Mesodermal cell (in vitro differentiated cells): Measurements from ENCODE around the gene OBSL1.

ENCODE experiments used
- H3K27ac ChIP-seq: 2 replicates; pipeline ENCODE4 v1.7.0; 2013; ENCODE audit warnings: mild to moderate bottlenecking, low read depth, low read length, moderate library complexity; ENCODE audit not compliant: severe bottlenecking
- H3K36me3 ChIP-seq: 2 replicates; pipeline ENCODE4 v1.7.1; 2013; ENCODE audit warnings: mild to moderate bottlenecking, low read length, moderate library complexity; ENCODE audit not compliant: control insufficient read depth, insufficient read depth
- H3K4me1 ChIP-seq: one replicate; pipeline ENCODE4 v1.7.1; 2013; ENCODE audit warnings: mild to moderate bottlenecking, low read length; ENCODE audit not compliant: insufficient read depth, control insufficient read depth, poor library complexity, severe bottlenecking
- H3K4me3 ChIP-seq: 2 replicates; pipeline ENCODE4 v1.7.0; 2013; ENCODE audit warnings: low read length, control low read depth, mild to moderate bottlenecking; ENCODE audit not compliant: insufficient read depth, poor library complexity, severe bottlenecking; ENCODE audit errors: extremely low read depth
- H3K9me3 ChIP-seq: 2 replicates; pipeline ENCODE4 v1.7.1; 2013; ENCODE audit warnings: mild to moderate bottlenecking, low read length, moderate library complexity; ENCODE audit not compliant: control insufficient read depth
- WGBS, 2 experiments: methylation state at CpG; one replicate each; pipeline ENCODE4 v1.1.5; 2013; ENCODE audit warnings: missing lambda C conversion rate in 2 of 2; ENCODE audit not compliant: insufficient coverage in 2 of 2; 5-methylcytosine and 5-hydroxymethylcytosine counted together

The OBSL1 gene

DNA sequence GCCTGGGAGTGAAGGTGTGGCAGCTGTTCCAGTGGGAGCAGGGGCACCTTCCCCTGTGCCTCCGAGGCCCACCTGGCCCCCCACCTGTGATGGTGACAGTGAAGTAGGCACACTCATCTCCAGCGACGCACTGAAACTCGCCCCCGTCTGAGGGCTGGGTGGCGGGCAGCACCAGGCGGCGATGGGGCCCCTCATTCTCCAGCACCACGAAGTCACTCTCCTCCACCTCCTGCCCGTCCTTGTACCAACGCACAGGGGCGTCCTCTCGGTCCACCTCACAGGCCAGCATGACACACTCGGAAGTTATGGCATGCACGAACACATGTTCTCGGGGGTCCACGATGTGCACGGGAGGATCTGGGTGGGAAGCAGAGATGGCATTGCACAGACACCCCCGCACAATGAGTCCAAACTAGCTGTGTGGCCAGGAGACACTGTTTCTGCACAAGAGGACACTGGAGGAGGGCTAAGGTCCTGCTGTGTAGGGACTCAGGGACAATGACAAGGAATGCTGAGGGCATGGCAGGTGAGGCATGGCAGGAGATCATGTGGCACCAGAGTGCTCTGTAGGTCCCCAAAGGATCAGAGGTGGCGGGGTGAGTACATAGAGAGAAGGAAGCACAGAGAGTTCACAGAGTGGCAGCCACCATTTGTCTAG lies 7.9 kb downstream of the OBSL1 start:
- Histone ChIP-seq H3K27ac (no peak overlapping the region), H3K9me3 (no peaks in the 10 kb centered on the region), H3K36me3 (peaks cover 38% of the 10 kb centered on the region), H3K4me1 (peaks cover 18% of the 10 kb centered on the region), H3K4me3 (no peak overlapping the region)
- 95 to 98% methylated on average over 18 to 20 of the region's 20 CpGs for WGBS, 2 experiments

DNA sequence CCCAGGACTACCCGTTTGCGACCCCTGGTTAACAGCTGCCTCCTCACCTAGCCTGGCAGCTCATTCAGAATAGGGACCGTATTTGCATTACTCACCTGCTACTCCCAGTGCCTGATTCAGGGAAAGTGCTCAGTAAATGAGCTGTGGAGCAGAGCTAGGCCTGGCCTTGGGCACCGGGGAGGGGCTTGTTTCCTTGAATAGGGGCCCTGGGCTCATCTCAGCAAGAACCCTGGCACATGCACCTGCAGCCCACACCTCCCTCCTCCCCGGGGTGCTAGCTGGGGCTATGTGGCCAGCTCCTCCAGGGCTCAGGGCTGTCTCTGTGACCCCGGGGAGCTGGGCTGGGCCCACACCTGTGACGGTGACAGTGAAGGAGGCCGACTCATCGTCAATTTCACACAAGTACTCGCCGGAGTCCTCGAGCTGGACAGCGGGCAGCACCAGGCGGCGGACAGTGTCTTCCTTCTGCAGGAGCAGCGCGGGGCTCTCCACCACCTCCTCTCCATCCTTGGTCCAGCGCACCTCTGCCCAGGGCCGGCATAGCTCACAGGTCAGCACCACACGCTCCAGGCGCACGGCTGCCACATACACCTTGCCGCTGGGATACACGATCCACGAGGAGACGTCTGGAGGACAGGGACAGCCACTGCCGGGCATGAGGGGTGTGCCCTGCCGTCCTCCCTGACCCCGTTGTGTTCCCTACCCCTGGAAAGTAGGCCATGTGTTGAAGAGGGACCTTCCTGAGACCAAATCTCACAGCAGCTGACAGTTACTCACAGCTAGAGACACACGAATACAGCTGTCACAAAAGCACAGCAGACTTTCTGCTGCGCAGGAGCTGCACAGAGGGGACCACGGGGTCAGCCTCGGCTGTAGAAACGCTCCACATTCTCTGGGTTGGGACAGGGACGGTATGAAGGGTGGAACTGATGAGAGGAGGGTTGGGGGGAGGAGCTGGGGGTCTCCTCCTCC lies 9.0 kb downstream of the OBSL1 start:
- H3K4me1 ChIP-seq, result peaks cover 18% of the 10 kb centered on the region
- 88 to 91% methylated on average over 28 to 35 of the region's 35 CpGs for WGBS, 2 experiments
- no peaks in the 10 kb centered on the region for H3K9me3 ChIP-seq
- no peak overlapping the region for H3K4me3 ChIP-seq
- H3K27ac ChIP-seq, result peak overlapping the region; percentile 81
- H3K36me3 ChIP-seq, result peaks cover 28% of the 10 kb centered on the region

DNA sequence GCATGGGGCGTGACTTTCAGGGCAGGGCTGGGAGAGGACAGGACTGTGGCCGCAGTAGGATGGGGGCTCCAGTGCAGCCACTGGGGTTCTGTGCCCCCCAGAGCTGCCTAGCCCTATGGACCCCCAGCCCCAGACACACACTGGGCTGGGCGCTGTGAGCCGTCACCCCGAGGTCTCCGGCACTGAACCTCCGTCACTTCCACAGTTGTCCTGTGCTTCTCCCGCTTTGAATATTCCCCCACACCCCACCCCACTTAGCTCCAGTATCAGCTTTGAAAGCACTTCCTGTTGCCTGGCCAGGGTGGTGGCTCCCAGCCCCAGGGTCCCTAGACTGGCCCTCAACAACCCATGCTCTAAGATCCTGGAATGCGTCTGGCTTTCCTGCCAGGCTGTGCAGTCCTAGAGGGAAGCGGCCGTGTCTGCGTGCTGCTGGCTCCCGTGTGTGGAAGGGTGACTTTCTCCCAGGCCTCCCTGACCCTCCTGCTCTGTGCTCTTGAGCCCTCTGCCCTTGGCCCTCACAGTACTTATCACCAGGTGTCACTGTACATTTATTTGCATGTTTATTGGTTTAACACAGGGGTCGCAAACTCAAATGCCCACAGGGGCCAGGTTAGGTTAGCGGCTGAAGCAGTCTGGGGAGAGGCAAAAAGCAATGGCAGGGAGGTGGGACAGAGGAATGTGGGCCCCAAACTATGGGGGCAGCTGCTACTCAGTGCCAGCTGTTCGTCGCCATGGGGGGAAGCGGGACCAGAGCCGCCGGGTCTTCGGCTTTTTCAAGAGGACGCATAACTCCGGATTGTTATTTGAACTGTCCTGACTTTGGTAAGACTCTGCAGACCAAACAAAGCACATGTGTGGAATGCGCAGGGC lies 9.9 kb downstream of the OBSL1 start:
- no peak overlapping the region for H3K4me3 ChIP-seq
- H3K36me3 ChIP-seq, result peaks cover 21% of the 10 kb centered on the region
- no peaks in the 10 kb centered on the region for H3K9me3 ChIP-seq
- peak overlapping the region; percentile 81 for H3K27ac ChIP-seq
- WGBS, 2 experiments, result 78 to 83% methylated on average over 19 to 24 of the region's 24 CpGs
- H3K4me1 ChIP-seq, result peaks cover 18% of the 10 kb centered on the region

DNA sequence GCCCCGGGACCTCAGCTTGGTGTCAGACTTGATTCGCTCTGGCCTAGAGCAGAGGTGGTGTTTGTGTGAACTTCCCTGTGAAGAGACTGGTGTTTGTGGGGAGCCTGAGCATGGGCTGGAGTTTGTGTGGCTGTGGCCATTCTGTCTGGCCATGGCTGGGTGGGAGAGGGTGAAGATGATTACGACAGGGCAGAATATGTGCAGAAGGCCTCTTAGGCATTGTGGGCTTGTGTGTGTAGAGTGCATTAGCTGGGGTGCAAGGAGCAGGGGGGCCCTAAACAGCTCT lies 10.5 kb downstream of the OBSL1 start:
- WGBS, 2 experiments, result 72 to 90% methylated on average over 3 of the region's 3 CpGs
- peaks cover 18% of the 10 kb centered on the region for H3K4me1 ChIP-seq
- H3K9me3 ChIP-seq, result no peaks in the 10 kb centered on the region
- H3K4me3 ChIP-seq, result no peak overlapping the region
- H3K27ac ChIP-seq, result peak overlapping the region; percentile 81
- H3K36me3 ChIP-seq, result peaks cover 17% of the 10 kb centered on the region

DNA sequence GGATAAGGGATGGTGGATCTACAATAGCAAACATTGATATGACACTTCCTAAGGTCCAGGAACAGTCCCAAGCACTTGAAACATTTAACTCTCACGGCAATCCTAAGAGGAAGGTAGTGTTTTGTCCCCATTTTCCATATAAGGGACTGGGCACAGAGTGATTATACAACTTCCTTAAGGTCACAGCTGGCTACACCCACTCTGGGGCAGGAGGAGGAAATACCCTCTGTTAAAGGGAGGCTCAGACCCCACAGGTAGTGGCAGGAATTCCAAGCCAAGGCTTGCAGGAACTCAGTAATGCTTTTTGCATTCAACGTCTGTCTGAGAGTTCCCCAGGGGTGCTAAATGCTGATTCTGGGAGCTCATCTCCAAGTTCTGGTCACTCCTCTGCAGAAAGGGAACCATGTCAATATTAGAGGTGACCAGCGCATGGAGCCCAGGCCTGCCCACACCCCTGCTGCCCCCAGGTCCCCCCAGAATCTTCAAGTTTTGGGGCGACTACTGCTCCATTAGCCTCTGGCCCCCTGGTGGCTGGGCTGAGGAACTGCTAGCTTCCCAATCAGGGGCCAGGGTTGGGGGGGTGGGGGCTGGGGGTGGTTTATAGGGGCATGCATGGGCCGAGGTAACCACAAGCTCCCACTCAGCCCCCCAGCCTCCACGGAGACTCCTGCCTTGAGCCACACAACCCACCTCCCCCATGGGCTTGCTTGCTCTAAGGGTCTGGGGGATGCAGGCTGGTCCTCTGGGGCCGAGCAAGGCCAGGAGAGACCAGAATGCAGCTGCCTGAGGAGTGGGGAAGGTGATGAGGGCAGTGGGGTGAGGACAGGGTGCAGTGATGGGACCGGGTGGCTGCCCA lies 11.1 kb downstream of the OBSL1 start:
- H3K9me3 ChIP-seq, result no peaks in the 10 kb centered on the region
- no peak overlapping the region for H3K27ac ChIP-seq
- 66 to 75% methylated on average over 3 to 4 of the region's 8 CpGs for WGBS, 2 experiments
- peaks cover 16% of the 10 kb centered on the region for H3K36me3 ChIP-seq
- no peak overlapping the region for H3K4me3 ChIP-seq
- peaks cover 18% of the 10 kb centered on the region for H3K4me1 ChIP-seq

DNA sequence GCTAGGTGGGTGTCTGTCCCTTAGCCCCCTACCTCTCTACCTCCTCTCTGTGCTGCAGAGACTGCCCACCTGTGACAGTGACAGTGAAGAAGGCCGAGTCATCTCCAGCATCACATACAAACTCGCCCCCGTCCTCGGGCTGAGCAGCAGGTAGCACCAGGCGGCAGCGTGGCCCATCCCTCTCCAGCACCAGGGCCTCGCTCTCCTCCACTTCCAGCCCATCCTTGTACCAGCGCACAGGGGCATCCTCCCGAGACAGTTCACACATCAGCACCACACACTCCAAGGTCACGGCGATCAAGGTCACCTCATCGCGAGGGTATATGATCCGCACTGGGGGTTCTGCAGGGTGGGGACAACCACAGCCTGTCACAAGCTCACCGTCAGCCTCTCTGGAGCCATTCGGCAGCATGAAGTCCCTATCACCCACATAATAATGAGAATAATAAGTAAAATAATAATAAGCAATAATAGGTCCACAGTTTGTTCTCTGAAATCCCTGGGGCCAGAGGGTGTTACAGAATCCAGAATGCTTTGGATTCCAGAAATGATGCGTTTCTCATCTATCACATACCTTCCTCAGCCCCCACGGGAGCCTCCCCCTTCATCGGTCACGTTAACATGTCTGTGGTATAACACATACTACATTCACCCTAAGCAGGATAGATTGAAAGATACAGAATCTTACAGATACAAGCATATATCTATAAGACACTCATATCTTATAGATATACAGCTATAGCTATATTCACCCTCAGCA lies 12.0 kb downstream of the OBSL1 start:
- WGBS, 2 experiments, result 91 to 94% methylated on average over 10 to 16 of the region's 20 CpGs
- no peak overlapping the region for H3K27ac ChIP-seq
- peaks cover 6% of the 10 kb centered on the region for H3K36me3 ChIP-seq
- no peaks in the 10 kb centered on the region for H3K9me3 ChIP-seq
- H3K4me3 ChIP-seq, result no peak overlapping the region
- peaks cover 18% of the 10 kb centered on the region for H3K4me1 ChIP-seq

DNA sequence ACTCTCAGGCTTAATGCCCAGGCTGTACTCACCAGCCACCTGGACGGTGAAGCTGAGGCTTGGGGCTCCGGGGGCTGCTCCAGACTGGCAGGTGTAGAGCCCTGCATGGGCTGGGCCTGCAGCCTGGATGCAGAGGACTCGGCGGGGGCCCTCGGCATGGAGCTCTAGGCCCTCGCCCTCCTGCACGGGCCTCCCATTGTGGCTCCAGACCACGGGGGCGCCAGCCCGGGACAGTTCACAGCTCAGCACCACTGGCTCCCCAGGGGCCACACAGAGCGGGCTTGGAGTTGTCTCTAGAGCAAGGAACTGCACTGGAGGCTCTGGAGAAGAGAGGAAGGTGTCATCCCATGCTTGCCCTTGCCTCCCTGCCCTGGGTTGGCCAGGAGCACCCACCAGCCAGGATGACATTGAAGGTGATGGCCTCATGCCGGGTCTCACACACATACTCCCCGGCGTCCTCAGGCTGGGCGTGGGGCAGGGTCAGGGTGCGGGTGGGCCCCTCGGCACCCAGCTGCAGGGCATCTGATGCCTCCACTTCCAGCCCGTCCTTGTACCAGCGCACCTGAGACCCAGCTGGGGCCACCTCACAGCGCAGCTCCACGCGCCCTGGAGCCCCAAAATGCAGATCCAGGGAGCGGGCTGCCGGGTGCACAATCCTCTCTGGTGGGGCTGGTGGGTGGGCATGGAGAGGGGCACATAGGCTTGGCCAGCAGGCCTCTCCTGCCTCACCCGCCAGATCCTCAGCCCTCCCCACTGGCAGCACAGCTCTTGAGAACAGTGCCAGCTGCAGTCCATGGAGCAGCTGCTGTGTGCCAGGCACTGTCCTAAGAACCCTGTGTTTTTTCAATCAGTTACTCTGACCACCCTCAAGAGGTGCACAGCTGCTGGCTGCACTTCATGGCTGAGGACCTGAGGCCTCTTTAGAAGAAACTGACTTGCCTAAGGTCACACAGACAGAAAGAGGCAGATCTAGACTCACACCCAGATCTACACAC lies 13.3 kb downstream of the OBSL1 start:
- H3K4me1 ChIP-seq, result peaks cover 18% of the 10 kb centered on the region
- no peak overlapping the region for H3K4me3 ChIP-seq
- no peaks in the 10 kb centered on the region for H3K9me3 ChIP-seq
- peaks cover 2% of the 10 kb centered on the region for H3K36me3 ChIP-seq
- no peak overlapping the region for H3K27ac ChIP-seq
- 92 to 97% methylated on average over 20 to 23 of the region's 25 CpGs for WGBS, 2 experiments

DNA sequence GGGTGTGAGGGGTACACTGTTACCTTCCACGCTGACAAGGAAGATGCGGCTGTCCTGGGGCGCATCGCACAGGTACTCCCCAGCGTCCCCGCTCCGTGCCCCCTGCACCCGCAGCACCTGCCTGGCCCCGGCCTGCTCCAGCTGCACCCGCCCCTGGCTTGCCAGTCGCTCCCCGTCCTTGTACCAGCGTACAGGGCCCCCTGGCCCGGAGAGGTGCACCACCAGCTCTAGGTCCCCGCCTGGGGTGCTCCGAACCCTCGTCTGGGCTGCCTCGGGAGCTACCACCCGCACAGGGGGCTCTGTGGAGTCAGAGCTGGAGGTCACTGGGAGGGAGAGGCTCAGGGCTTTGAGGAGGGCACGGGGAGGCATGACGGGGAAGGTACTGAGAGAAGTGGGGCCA lies 14.0 kb downstream of the OBSL1 start:
- H3K4me1 ChIP-seq, result peaks cover 18% of the 10 kb centered on the region
- no peaks in the 10 kb centered on the region for H3K9me3 ChIP-seq
- H3K36me3 ChIP-seq, result peaks cover 2% of the 10 kb centered on the region
- H3K4me3 ChIP-seq, result no peak overlapping the region
- WGBS, 2 experiments, result 95 to 96% methylated on average over 20 to 21 of the region's 21 CpGs
- H3K27ac ChIP-seq, result no peak overlapping the region

DNA sequence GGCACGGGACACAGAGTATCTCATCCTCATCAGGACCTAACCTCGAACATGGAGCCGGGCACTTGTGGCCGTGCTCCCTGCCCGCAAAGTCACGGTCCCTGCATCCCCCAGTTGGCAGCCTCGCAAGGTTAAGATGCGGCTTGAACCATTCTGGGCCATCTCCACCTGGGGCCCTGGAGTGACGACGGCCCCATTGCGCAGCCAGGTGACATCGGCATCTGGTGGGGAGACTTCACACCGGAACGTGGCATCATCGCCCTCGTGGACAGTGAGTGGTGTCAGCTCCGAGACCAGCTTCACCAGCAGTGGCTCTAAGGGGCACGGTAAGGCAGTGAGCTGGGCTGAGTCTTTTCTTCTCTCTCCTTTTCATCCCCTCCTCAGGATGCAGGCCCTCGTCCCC lies 14.9 kb downstream of the OBSL1 start:
- WGBS, 2 experiments, result 97 to 98% methylated on average over 17 of the region's 19 CpGs
- Histone ChIP-seq H3K4me1 (peaks cover 13% of the 10 kb centered on the region), H3K9me3 (no peaks in the 10 kb centered on the region), H3K27ac (no peak overlapping the region), H3K36me3 (peaks cover 2% of the 10 kb centered on the region), H3K4me3 (no peak overlapping the region)
